Placental epithelial cell (primary cell): ENCODE measurements around the gene ZNF766. TPM values are rescaled to one million over a fixed set of nuclear protein-coding genes. Genes with fewer than 3 reads are reported as not detected.

Source experiments
- small RNA-seq: library from RNA; depleted of rRNA; stranded (forward); fragments of <200 nt; gene quantifications from one replicate; pipeline ENCODE3, GENCODE V24; 2012
- total RNA-seq: library from RNA; depleted of rRNA; stranded (reverse); fragments of >200 nt; gene quantifications from 2 replicates; pipeline ENCODE4 v1.2.3, GENCODE V29; 2012

Gene ZNF766
- 13.2 and 16.1 TPM in 2 replicates for total RNA-seq

GRCh38 chr19:52269338-52270261 lies at the start of gene ZNF766:
ZNF766 (plus strand) TSS chr19:52269587; CDS start chr19:52269614, 27 bp downstream.

GRCh38 chr19:52296773-52297600 lies 27.6 kb downstream of the ZNF766 start, which contains the start of gene ZNF480:
ZNF480 (plus strand) TSS chr19:52297169; CDS start chr19:52300413, 3,244 bp downstream.

DNA sequence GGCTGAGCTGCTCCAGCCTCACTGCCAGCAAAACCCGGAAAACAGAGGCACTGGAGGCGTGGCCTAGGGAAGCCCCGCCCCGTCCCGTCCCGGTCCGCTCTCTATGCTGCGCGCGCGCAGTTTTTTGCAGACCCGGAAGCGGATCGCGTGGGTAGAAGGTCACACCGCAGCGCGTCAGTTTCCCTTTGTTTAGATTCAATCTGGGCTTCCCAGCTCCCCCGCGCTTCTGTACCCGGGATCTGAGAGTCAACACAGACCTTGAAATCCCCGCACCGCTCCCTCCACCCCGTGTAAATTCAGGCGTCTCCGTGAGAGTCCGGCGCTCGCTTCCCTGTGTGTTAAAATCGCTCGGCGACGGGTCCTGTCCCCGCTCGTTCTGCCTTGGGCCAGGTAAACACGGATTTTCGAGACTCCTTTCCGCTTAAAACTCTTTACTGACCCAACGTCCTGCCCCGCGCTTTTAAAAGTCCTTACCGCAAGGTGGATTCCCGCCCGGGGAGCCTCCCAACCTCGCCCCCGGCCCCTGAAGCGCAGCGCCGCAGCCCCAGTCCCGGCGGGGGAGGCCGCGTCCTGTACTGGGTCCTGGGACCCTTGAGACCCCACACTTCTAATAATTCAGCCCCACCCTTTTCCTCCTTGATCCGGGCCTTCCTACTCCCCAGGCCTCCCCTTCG lies 66.9 kb downstream of the ZNF766 start, which contains the start of gene ZNF610:
Gene ZNF610, plus strand, starts transcription at position 127 of the 674 bp plus-strand sequence. CDS start 12,930 bp downstream, outside the sequence.

Small RNA genes lying within 50 kb of the gene (small RNA-seq; reads per million reads assigned to genes)
- 2.5 reads per million, percentile 83 among the genes with 10 or more reads in this experiment for gene MIR643
- gene MIR6801, result not detected
- gene RF00019, result not detected

Other genes starting within 250 kb of the ZNF766 start
- 11.3 and 13.0 TPM in 2 replicates for gene ZNF614, start 241.2 kb upstream of the ZNF766 start, total RNA-seq
- gene ZNF432, start 220.7 kb upstream of the ZNF766 start, total RNA-seq, result 8.7 and 12.2 TPM in 2 replicates
- gene ZNF841, start 173.8 kb upstream of the ZNF766 start, total RNA-seq, result 25.5 and 26.2 TPM in 2 replicates
- gene ZNF616, start 129.6 kb upstream of the ZNF766 start, total RNA-seq, result 9.8 and 20.0 TPM in 2 replicates
- gene ZNF836, start 98.0 kb upstream of the ZNF766 start, total RNA-seq, result 8.8 and 27.9 TPM in 2 replicates
- 199 and 329 TPM in 2 replicates for gene PPP2R1A, start 79.5 kb upstream of the ZNF766 start, total RNA-seq
- gene ZNF480, start 27.6 kb downstream of the ZNF766 start, total RNA-seq, result 8.2 and 11.4 TPM in 2 replicates
- 0.98 and 3.5 TPM in 2 replicates for gene ZNF610, start 66.7 kb downstream of the ZNF766 start, total RNA-seq
- 29.0 and 35.3 TPM in 2 replicates for gene ZNF880, start 100.3 kb downstream of the ZNF766 start, total RNA-seq
- gene ZNF528, start 128.3 kb downstream of the ZNF766 start, total RNA-seq, result 21.6 and 25.1 TPM in 2 replicates
- not detected in 2 replicates for gene ZNF534, start 159.6 kb downstream of the ZNF766 start, total RNA-seq
- 3.4 and 6.3 TPM in 2 replicates for gene ZNF578, start 184.0 kb downstream of the ZNF766 start, total RNA-seq